ENCODE measurements around the gene ZNF443.
"Not testable (repeated sequence)": the region's sequence is repeated elsewhere in the genome, so short reads cannot be mapped to it uniquely, and the experiment has no call there.

ZNF443 gene

DNA sequence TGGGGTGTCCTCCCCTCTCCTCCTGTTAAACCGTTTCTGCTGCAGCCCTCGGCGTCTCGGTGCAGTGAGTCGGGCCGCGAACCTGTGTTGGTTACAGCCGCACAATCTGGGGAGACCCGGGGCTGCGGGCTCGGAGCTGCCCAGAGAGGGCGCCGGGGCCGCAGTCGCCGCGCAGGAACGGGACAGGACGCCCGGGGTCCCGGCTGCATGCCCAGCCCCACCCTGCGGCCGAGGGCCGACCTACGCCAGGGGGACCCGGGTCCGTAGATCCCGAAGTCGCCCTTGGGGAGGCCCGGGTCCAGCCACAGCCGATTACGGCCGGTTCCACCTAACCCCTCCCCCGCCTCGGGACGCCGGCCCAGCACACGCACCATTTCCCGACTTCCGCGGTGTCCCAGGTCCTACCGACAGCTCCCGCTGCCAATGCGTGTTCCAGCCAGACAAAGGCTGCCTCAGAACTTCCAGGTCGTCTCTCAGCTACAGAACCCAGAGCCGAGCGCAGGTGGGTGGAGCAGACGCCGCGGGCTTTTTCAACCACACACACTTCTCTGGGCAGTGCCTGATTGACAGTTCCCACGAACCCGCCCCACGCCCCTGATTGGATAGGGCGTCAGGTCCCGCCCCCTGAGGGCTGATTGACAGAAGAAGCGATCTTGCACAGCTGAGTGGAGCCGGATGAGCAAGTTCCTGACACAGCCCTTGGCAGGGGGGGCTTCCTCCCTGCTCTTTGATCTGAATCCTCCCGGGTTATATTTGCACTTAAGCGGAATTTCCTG is at the start of gene ZNF443:
TSS of gene ZNF443 (minus strand) at position 481 of the 776 bp plus-strand sequence. CDS start at position 374, 107 bp downstream.
- peak; percentile 95 for FAIRE-seq

DNA sequence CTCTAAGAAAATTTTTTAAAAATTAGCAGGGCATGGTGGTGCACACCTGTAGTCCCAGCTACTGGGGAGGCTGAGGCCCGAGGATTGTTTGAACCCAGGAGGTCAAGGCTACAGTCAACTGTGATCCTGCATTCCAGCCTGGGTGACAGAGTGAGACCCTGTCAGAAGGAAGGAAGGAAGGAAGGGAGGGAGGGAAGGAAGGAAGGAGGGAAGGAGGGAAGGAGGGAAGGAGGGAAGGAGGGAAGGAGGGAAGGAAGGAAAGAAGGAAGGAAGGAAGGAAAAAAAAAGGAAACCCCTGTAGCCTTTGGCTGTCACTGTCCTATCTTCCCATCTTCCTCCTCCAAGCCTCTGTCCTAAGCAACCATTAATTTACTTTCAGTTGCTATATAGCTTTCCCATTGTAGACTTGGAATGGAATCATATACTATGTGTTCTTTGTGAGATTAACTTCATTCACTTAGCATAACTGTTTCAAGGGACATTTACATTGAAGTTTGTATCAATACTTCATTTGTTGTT is 45.5 kb upstream of the ZNF443 start:
- not testable (repeated sequence) for FAIRE-seq

DNA sequence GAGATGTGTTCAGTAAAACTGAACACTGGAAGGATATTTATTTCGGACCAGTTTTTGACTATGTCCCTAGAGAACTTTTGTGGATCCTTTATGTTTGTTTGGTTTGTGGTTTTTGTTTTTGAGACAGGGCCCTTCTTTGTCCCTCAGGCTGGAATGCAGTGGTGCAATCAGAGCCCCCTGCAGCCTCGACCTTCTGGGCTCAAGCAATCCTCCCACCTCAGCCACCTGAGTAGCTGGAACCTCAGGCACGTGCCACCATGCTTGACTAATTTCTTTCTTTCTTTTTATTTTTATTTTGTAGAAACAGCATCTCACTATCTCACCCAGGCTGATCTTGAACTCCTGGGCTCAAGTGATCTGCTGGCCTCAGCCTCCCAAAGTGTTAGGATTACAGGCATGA is 44.8 kb upstream of the ZNF443 start:
- FAIRE-seq, result no peak

DNA sequence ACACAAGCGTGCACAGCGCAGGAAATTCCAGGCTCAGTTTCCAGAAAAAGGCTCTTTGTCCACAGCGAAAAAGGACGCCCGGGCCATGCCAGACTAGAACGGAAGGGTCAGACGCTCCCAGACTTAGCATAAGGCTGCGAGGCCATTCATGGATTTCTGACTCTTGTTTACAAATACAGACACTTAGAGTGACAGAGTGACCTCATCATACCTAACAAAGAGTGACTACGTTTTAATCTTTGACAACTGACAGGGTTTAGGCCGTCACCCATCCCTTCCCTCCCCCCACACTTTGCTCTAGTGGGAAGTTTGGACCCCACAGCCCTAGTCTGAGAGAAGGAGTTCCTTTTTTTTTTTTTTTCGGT is 44.2 kb upstream of the ZNF443 start:
- no peak for FAIRE-seq

DNA sequence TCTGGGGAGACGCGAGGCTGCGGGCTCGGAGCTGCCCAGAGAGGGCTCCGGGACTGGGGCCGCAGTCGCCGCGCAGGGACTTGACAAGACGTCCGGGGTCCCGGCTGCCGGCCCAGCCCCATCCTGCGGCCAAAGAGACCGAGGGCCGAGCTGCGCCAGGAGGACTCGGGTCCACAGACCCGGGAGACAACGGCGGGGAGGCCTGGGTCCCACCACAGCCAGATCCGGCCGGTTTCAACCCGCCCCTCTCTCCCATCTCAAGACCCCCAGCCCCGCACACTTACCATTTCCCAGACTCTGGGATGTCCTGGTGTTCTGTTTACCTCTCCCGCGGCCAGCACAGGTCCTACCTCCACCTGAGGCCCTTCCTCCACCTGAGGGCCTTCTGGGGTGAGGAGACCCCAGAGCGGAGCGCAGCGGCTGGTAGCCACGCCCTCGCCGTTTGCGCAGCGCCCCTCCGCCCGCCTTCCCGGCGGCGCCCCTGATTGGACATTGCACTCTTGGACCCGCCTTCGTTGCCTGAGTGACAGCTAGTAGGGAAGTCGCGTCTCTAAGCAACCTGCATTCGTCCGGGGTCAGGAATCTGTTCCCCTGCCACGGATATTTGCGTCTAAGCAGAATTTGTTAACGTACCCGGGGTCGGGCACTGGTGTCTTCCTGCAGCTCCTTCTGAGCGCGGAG is 43.7 kb upstream of the ZNF443 start, which contains the start of gene ZNF709:
TSS of gene ZNF709 (minus strand) at position 446 of the 681 bp plus-strand sequence. CDS start at position 287, 159 bp downstream.
- FAIRE-seq, result peak; percentile 34

DNA sequence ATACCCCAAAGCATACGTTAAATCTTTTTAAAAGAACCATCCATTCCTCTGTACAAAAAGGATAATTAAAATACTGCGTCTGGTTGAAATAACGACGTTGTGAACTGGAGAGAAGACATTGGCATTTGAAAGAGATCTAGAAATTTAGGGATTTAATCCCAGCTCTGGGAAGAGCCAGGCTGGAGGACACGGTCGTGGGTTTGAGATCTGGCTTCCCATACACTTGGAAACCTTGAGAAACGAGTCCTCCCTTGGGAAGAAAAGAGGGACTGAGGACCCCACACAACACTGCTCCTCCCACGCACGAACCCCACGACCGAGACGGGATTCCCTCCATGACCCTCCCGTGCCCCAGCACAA is 43.2 kb upstream of the ZNF443 start:
- FAIRE-seq, result no peak

DNA sequence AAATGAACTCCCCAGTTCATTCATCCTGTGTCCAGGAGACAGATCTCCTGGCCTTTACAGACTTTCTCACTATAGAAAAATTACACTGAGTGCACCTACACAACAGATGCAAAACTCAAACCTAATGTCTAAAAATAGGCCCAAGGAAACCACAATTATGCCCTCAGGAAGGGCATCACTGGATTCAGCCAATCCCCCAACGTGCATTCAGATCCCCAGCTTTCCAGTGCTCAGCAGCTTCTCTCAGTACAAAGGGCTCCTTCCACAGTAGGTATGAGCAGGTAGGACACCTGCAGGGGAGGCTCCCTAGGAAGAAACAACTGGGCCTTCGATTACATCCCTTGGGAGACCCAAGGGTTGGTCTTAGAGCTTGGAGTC is 41.7 kb upstream of the ZNF443 start:
- FAIRE-seq, result no peak

DNA sequence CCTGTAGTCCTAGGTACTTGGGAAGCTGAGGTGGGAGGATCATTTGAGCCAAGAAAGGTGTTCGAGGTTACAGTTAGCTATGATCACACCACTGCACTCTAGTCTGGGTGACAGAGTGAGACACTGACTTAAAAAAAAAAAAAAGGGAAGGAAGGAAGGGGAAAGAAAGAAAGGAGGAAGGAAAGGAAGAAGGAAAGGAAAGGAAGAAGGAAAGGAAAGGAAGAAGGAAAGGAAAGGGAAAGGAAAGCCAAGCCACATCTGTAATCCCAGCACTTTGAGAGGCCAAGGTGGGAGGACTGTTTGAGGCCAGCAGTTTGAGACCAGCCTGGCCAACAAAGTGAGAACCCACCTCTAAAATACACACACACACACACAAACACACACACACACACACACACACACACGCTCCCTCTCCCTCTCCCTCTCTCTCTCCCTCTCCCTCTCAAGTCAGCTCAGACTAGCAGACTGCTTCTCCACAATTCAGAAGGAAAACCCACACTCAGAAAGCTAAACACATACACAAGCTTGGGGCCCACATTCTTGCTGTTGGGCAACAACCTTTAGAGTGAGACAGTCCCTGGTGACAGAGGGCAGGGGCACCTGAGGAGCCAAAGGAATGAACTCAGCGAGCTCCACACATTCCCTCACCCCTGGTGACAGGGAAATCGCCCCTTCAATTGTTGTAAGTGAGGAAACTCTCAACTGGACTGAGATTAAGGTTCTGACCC is 41.1 kb upstream of the ZNF443 start:
- FAIRE-seq, result no peak

DNA sequence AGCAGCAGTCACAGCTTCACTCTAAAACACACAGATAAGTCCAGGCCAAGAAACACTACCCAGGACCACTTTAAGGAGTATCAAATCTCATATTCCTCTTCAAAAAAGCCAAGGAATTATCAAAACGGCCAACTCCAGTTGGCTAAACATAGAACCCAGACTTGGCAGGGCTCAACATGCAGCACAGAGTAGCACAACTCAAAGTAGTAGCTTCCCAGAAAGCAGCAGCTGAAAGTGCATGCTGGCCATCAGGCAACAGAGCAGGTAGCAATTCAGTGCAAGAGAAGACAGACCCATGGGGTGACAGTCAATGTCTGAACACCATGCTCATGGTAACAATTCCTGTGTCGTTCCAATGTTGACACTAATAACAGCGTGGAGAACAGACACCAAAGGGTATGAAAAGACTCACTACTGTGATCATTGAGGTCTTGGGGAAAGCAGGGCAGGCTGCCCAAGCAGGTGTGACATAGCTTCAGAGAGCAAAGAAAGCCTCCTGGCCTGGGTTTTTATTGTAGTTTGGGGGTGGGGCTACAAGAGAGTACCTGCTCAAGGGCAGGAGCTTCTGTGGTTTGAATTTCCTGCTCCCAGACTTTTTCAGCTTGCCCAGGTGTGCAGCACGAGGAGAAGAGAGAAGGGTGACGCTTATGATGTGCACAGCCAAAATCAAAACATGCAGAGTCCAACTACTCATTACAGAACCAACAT is 37.6 kb upstream of the ZNF443 start:
- FAIRE-seq, result no peak

DNA sequence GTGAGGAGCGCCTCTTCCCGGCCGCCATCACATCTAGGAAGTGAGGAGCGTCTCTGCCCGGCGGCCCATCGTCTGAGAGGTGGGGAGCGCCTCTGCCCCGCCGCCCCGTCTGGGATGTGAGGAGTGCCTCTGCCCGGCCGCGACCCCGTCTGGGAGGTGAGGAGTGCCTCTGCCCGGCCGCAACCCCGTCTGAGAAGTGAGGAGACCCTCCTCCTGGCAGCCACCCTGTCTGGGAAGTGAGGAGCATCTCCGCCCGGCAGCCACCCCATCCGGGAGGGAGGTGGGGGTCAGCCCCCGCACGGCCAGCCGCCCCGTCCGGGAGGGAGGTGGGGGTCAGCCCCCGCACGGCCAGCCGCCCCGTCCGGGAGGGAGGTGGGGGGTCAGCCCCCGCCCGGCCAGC is 26.8 kb upstream of the ZNF443 start:
- not testable (repeated sequence) for FAIRE-seq

DNA sequence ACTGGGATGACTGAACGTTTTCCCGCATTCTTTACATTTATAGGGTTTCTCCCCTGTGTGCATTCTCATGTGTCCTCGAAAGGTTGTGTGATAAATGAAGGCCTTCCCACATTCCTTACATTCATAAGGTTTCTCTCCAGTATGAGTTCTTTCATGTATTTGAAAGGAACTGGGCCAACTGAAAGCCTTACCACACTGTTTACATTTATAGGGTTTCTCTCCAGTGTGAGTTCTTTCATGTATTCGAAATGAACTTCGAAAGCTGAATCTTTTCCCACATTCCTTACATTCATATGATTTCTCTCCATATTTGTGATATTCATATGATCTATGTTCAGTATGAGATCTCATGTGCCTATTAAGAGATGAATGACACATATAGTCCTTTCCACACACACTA is 24.4 kb upstream of the ZNF443 start:
- no peak for FAIRE-seq

DNA sequence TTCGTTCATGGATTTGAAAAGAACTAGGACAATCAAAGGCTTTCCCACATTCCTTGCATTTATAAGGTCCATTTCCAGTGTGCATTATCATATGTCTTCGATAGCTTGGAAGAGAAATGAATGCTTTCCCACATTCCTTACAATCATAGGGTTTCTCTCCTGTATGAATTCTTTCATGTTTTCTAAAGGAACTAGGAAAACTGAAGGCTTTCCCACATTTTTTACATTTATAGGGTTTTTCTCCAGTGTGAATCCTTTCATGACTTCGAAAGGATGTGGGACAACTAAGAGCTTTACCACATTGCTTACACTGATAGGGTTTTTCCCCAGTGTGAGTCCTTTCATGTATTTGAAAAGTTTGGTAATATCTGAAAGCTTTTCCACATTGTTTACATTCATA is 23.9 kb upstream of the ZNF443 start:
- FAIRE-seq, result no peak

DNA sequence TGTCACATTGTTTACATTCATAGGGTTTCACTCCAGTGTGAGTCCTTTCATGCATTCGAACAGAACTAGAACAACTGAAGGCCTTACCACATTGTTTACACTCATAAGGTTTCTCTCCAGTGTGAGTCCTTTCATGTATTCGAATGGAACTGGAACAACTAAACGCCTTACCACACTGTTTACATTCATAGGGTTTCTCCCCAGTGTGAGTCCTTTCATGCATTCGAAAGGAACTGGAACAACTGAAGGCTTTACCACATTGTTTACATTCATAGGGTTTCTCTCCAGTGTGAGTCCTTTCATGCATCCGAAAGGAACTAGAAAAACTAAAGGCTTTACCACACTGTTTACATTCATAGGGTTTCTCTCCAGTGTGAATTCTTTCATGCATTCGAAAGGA is 23.3 kb upstream of the ZNF443 start:
- FAIRE-seq, result not testable (repeated sequence)

DNA sequence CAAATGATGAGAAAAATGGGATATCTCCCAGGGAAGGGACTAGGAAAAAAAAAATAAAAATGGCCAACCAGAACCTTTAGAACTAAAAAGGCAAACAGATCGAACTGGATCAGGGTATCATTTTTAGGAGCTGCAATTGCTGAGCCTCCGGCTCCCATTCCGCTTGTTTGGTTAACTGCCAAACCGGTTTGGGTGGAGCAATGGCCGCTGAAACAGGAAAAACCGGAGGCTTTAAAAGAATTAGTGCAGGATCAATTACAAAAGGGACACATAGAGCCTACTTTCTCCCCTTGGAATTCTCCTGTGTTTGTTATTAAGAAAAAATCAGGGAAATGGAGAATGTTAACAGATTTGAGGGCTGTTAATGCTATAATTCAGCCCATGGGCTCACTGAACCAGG is 12.7 kb upstream of the ZNF443 start:
- no peak for FAIRE-seq

DNA sequence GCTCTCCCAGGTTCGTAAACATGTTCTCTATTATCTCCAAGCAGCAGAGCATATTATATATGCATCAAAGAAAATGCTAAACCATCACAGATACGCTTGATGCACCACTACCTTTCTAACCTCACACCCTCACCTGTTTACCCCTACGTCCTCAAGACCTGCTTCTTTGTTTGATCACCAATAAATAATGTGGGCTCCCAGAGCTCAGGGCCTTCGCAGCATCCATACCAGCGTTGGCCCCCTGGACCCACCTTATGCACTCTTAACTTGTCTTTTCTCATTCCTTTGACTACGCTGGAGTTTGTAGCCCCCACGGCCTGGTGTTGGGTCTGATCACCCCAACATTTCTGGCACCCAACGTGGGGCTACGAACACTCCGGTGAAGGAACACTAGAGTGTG is 10.0 kb upstream of the ZNF443 start:
- no peak for FAIRE-seq

DNA sequence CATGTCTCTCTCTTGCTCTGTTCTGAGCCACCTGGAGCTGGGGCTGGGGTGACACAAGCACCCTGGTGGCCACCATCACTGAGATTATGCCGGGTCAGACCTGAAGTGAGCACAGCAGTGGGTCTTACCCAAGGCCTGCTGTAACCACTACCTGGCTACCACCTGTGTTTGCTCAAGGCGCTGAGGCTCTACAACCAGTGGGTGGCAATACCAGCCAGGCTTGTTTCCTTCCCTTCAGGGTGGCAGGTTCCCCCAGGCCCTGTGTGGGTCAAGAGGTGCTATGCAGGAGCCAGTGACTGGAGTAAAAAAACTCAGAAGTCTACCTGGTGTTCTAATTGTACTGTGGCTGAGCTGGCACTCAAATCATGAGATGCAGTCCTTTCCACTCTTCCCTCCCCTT is 8.0 kb upstream of the ZNF443 start:
- FAIRE-seq, result no peak

DNA sequence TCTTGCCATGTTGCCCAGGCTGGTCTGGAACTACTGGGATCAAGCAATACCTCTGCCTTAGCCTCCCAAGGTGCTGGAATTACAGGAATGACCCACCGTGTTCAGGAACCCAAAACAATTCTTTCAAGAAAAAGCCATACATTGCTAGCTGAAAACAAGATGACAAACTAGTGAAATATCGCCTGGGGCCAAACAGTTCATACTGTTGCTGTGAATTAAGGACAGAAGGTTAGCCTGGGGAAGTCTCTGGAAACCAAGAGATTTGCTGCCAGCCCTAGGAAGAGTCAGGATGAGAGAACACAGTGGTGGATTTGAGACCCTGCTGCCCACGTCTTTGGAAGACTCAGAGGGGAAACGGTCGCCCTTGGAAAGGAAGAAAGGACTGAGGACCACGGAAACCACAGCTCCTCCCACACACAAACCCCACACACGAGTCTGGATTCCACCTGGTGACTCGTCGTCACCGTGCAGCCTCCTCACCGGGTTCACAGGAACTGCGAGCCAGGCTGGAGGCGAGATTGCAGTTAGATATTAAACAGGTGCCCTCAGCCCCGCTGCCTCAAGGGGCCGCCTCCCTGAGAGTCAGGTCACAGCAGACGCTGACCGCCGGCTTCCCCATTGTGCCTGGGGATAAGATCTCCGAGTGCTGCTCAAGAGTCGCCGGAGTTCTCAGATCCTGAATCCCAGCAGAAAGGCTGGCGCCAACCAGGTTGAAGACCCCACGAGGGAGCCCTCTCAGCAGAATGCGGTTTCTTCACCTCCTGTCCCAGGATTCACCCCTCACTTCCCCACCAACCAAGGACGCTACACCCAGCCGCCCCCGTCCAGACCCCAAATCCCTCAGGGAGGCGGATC is 908 bp downstream of the ZNF443 start:
- FAIRE-seq, result not testable (repeated sequence)

DNA sequence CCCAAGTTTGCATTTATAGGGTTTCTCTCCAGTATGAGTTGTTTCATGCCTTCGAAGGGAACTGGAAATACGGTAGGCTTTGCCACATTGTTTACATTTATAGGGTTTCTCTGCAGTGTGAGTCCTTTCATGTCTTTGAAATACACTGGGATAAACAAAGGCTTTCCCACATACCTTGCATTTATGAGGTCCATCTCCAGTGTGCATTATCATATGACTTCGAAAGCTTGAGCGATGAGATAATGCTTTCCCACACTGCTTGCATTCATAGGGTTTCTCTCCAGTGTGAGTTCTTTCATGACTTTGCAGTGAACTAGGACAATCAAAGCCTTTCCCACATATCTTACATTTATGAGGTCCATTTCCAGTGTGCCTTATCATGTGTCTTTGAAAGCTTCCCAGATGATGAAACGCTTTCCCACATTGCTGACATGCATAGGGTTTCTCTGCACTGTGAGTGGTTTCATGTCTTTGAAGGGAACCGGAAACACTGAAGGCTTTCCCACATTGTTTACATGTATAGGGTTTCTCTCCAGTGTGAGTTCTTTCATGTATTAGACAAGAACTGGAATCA is 10.0 kb downstream of the ZNF443 start:
- FAIRE-seq, result not testable (repeated sequence)

DNA sequence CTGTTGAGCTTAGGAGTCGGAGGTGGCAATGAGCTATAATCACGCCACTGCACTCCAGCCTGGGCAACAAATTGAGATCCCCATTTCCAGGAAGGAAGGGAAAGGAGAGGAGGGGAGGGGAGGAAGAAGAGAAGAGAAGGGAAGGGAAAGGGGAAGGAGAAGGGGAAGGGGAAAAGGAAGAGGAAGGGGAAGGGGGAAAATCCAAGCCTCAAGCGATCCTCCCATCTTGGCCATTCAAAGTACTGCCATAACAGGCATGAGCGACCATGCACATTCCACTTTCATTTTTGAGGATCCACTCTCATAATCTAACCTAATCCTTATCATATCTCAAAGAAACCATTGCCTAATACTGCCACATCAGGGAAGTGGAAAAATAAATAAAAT is 14.9 kb downstream of the ZNF443 start:
- FAIRE-seq, result no peak

DNA sequence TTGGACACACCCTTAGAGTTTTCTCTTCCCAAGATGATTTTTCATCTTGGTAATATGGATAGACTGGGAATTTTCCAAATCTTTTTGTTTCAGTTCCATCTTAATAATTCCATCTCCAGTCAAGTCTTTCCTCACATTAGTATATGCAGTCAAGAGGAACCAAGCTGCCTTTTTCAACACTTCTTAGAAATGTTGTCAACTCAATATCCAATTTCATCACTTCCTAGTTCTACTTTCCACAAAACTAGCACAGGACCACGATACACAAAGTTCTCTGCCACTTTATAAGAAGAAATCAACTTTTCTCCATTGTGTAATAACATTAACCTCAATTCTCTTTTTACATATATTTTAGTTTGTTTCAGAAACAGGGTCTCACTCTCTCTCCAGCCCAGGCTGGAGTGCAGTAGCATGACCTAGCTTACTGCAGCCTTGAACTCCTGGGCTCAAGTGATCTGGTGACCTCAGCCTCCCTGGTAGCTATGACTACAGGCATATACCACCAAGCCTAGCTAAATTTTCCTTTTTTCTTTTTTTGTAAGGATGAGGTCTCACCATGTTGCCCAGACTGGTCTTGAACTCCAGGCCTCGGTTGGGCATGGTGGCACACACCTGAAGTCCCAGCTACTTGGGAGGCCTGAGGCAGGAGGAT is 15.5 kb downstream of the ZNF443 start:
- FAIRE-seq, result no peak

DNA sequence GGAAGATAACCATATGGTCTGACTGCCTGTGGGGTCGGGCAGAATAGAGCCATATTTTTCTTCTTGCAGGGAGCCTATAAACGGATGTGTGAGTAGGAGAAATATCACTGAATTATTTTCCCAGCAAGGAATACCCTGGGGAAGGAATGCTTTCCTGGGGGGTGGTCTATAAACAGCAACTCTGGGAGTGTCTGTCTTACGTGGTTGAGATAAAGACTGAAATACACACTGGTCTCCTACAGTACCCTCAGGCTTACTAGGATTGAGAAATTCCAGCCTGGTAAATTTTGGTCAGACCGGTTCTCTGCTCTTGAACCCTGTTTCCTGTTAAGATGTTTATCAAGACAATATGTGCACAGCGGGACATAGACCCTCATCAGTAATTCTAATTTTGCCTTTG is 23.5 kb downstream of the ZNF443 start:
- FAIRE-seq, result not testable (repeated sequence)

Data from A204.1 (cell line).